AG09309 (cell line): ENCODE measurements around the gene OPRL1.

Experiments used
- DNase-seq: peaks from one replicate; pipeline ENCODE4 v3.0.0-alpha.2; 2010; ENCODE audit warnings: low read depth
- H3K4me3 ChIP-seq: 2 replicates; pipeline ENCODE4 v1.5.1; 2011; ENCODE audit warnings: mild to moderate bottlenecking, low read depth, low read length, moderate library complexity; ENCODE audit not compliant: control insufficient read depth
- CTCF ChIP-seq: IDR thresholded peaks from 2 replicates; pipeline ENCODE4 v1.5.1; 2011; ENCODE audit warnings: mild to moderate bottlenecking, low read depth, low read length, inconsistent platforms; ENCODE audit not compliant: insufficient read depth, control insufficient read depth; ENCODE audit errors: missing control alignments

Gene OPRL1

GRCh38 chr20:64107736-64108457 lies 28.0 kb downstream of the OPRL1 start:
- TF ChIP-seq CTCF = no peak
- H3K4me3 ChIP-seq = no peak overlapping the region
- no peak for DNase-seq

- no peak for TF ChIP-seq CTCF
- no peak overlapping the region for H3K4me3 ChIP-seq
- no peak for DNase-seq
These were observed 29.1 kb downstream of the OPRL1 start for GRCh38 chr20:64108731-64109681.

GRCh38 chr20:64109831-64110391 lies 30.0 kb downstream of the OPRL1 start:
- no peak for DNase-seq
- no peak overlapping the region for H3K4me3 ChIP-seq
- TF ChIP-seq CTCF = no peak

GRCh38 chr20:64110411-64111068 lies 30.7 kb downstream of the OPRL1 start:
- TF ChIP-seq CTCF = no peak
- H3K4me3 ChIP-seq = no peak overlapping the region
- DNase-seq = no peak

GRCh38 chr20:64111841-64112641 lies 32.2 kb downstream of the OPRL1 start:
- no peak overlapping the region for H3K4me3 ChIP-seq
- DNase-seq = no peak
- TF ChIP-seq CTCF = no peak
